K562 (cell line): ENCODE data around the gene ADAM8. TPM values are rescaled to one million over a fixed set of nuclear protein-coding genes. Genes with fewer than 3 reads are reported as not detected.
A peak's percentile ranks its signal among the peaks of the same experiment; 100 is the strongest.

Source experiments
- DDX20 ChIP-seq: fragments of 450-650 bp; IDR thresholded peaks from 2 replicates; pipeline ENCODE4 v1.6.1; 2016; ENCODE audit warnings: missing genetic modification characterization, low read depth, mild to moderate bottlenecking, missing compliant biosample characterization, moderate library complexity
- GTF2F1 ChIP-seq: IDR thresholded peaks from 2 replicates; pipeline ENCODE4 v1.6.1; 2011; ENCODE audit warnings: low read depth, low read length, improper control_type of control experiment
- HMBOX1 ChIP-seq: sonication (generic); IDR thresholded peaks from 2 replicates; pipeline ENCODE4 v1.6.1; 2016
- HNRNPL ChIP-seq: fragments of 200-400 bp; formaldehyde crosslinking; IDR thresholded peaks from 2 replicates; pipeline ENCODE4 v1.6.1; 2017; ENCODE audit warnings: low read depth, mild to moderate bottlenecking, low read length
- IRF2 ChIP-seq: sonication (generic); formaldehyde crosslinking; IDR thresholded peaks from 2 replicates; pipeline ENCODE4 v1.8.1; 2022; ENCODE audit warnings: mild to moderate bottlenecking, missing genetic modification reagents
- JUNB ChIP-seq: fragments of 450-650 bp; formaldehyde crosslinking; conservative IDR thresholded peaks from 2 replicates; pipeline ENCODE4 v1.4.0; 2020; ENCODE audit warnings: mild to moderate bottlenecking
- MXI1 ChIP-seq: IDR thresholded peaks from 2 replicates; pipeline ENCODE4 v1.6.1; 2011; ENCODE audit warnings: low read depth, mild to moderate bottlenecking, improper control_type of control experiment, low read length
- NR1H2 ChIP-seq: sonication (generic); formaldehyde crosslinking; IDR thresholded peaks from 2 replicates; pipeline ENCODE4 v1.4.0; 2020; ENCODE audit warnings: mild to moderate bottlenecking, missing genetic modification reagents
- SMAD3 ChIP-seq: fragments of 450-650 bp; formaldehyde crosslinking; conservative IDR thresholded peaks from 2 replicates; pipeline ENCODE4 v1.4.0; 2020; ENCODE audit warnings: mild to moderate bottlenecking
- XRCC5 ChIP-seq: fragments of 200-400 bp; formaldehyde crosslinking; IDR thresholded peaks from 2 replicates; pipeline ENCODE4 v1.6.1; 2017; ENCODE audit warnings: low read depth, mild to moderate bottlenecking, low read length
- ZBTB34 ChIP-seq: fragments of 250-450 bp; sonication (Bioruptor Pico); IDR thresholded peaks from 2 replicates; pipeline ENCODE4 v1.8.0; 2021; ENCODE audit warnings: mild to moderate bottlenecking, moderate library complexity
- ZKSCAN3 ChIP-seq: fragments of 250-450 bp; sonication (Bioruptor Pico); IDR thresholded peaks from 2 replicates; pipeline ENCODE4 v1.4.0; 2020
- ZNF175 ChIP-seq: fragments of 200-800 bp; sonication (Bioruptor generic); IDR thresholded peaks from 2 replicates; pipeline ENCODE4 v1.6.1; 2016; ENCODE audit warnings: low read depth, mild to moderate bottlenecking, missing genetic modification characterization, missing compliant biosample characterization
- ZNF224 ChIP-seq: sonication (generic); formaldehyde crosslinking; IDR thresholded peaks from 2 replicates; pipeline ENCODE4 v1.8.0; 2022; ENCODE audit warnings: mild to moderate bottlenecking, missing genetic modification reagents
- ZNF232 ChIP-seq: sonication (generic); formaldehyde crosslinking; IDR thresholded peaks from 2 replicates; pipeline ENCODE4 v1.8.0; 2022; ENCODE audit warnings: mild to moderate bottlenecking, missing genetic modification reagents
- ZNF76 ChIP-seq: fragments of 250-450 bp; sonication (Bioruptor Pico); IDR thresholded peaks from 2 replicates; pipeline ENCODE4 v1.4.0; 2020; ENCODE audit warnings: mild to moderate bottlenecking, moderate library complexity, borderline replicate concordance
- polyA plus RNA-seq, 8 experiments: library from polyadenylated mRNA; depleted of rRNA in 4 of 8; stranded (reverse) in 5 of 8; unstranded in 3 of 8; fragments of >200 nt; fragmentation: Nextera tagmentation in 2 of 8; fragmentation: Illumina TruSeq in 1 of 8; extraction: Ambion mirVana in 2 of 8; extraction: Trizol in 1 of 8; gene quantifications; 2 replicates each; pipeline versions ENCODE4 v1.2.1 to v1.2.3, GENCODE V29; 2011 to 2014; ENCODE audit warnings: inconsistent platforms in 1 of 8, missing spikeins in 1 of 8
- total RNA-seq, 7 experiments: library from RNA; depleted of rRNA in 6 of 7; stranded (reverse); fragments of >200 nt in 6 of 7; fragmentation: Illumina TruSeq in 2 of 7; extraction: Trizol in 2 of 7; gene quantifications; 2 replicates each; pipeline versions ENCODE4 v1.2.1 to v1.2.3, GENCODE V29; 2011 to 2021; ENCODE audit warnings: low replicate concordance in 1 of 7
- TF ChIP-seq, protein P1 (sequence below): sonication (generic); formaldehyde crosslinking; IDR thresholded peaks from 2 replicates; pipeline ENCODE4 v1.5.0; 2020; ENCODE audit warnings: missing genetic modification reagents
- TF ChIP-seq, protein P2 (sequence below): fragments of 200-800 bp; sonication (Bioruptor generic); IDR thresholded peaks from 2 replicates; pipeline ENCODE4 v1.6.1; 2017; ENCODE audit warnings: missing genetic modification characterization, missing compliant biosample characterization
- TF ChIP-seq, protein P3 (sequence below): fragments of 250-450 bp; sonication (Bioruptor Pico); IDR thresholded peaks from 2 replicates; pipeline ENCODE4 v1.8.0; 2022; ENCODE audit warnings: moderate library complexity, mild to moderate bottlenecking, inconsistent platforms
- TF ChIP-seq, protein P4 (sequence below): sonication (generic); formaldehyde crosslinking; IDR thresholded peaks from 2 replicates; pipeline ENCODE4 v1.9.0; 2022; ENCODE audit warnings: mild to moderate bottlenecking, missing genetic modification reagents

Gene ADAM8
- total and polyA plus RNA-seq, 9 of the 15 experiments (the other 6 are each of a cell fraction or from before 2014, with no cell fraction given) = 0.07 to 7.0 (median 1.1) TPM

DNA sequence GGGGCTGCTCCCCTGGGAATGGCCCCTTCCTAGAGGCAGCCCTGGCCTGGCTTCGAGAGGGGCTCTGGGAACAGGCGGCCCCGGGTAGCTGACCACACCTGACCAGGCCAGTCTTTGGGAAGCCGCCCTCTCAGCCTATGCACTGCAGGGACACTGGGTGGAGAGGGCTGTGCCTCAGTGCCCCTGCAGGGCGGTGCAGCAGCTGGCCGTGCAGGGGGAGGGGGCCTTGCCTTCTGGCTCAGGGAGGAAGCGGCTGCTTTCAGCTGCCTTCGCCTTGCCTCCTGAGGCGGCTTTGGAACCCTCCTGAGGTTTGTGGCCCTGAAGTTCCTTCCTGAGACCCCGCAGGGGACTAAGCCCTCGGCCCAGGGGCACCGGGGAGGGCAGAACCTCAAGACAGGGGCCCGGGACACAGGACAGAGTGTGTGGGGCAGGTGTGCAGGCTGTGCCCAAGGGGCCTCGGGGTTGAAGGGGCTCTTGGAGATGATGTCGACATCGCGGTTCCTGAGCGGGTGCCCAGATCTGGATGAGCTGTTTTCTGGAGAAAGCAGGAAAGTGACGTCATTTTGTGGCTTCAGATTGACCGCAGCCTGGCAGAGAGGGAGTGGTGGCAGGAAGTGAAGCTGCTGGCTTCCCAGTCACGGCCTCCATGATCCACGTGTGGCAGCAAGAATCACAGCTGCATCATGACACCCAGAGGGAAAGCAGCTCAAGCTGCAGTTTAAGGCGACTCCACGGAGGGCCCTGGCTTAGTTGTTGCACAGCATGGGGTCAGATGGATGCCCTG is 17.7 kb downstream of the ADAM8 start (continued):
- TF ChIP-seq HNRNPL (no peak), ZNF224 (CRISPR knock-in tag) (no peak), IRF2 (CRISPR knock-in tag) (no peak), MXI1 (no peak), NR1H2 (CRISPR knock-in tag) (no peak), XRCC5 (no peak), GTF2F1 (no peak), ZKSCAN3 (CRISPR knock-in tag) (no peak), ZNF76 (CRISPR knock-in tag) (no peak), HMBOX1 (no peak), DDX20 (tag) (no peak), JUNB (CRISPR knock-in tag) (peak; percentile 77), SMAD3 (CRISPR knock-in tag) (no peak), ZNF175 (peak; percentile 69; the same call in 1 of the 2 replicates), ZNF232 (CRISPR knock-in tag) (no peak), ZBTB34 (no peak)
- TF ChIP-seq, protein P1, sequence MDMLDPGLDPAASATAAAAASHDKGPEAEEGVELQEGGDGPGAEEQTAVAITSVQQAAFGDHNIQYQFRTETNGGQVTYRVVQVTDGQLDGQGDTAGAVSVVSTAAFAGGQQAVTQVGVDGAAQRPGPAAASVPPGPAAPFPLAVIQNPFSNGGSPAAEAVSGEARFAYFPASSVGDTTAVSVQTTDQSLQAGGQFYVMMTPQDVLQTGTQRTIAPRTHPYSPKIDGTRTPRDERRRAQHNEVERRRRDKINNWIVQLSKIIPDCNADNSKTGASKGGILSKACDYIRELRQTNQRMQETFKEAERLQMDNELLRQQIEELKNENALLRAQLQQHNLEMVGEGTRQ (CRISPR knock-in tag) = no peak
- TF ChIP-seq, protein P2, sequence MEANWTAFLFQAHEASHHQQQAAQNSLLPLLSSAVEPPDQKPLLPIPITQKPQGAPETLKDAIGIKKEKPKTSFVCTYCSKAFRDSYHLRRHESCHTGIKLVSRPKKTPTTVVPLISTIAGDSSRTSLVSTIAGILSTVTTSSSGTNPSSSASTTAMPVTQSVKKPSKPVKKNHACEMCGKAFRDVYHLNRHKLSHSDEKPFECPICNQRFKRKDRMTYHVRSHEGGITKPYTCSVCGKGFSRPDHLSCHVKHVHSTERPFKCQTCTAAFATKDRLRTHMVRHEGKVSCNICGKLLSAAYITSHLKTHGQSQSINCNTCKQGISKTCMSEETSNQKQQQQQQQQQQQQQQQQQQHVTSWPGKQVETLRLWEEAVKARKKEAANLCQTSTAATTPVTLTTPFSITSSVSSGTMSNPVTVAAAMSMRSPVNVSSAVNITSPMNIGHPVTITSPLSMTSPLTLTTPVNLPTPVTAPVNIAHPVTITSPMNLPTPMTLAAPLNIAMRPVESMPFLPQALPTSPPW = peak; percentile 25; the same call in 1 of the 2 replicates
- TF ChIP-seq, protein P3, sequence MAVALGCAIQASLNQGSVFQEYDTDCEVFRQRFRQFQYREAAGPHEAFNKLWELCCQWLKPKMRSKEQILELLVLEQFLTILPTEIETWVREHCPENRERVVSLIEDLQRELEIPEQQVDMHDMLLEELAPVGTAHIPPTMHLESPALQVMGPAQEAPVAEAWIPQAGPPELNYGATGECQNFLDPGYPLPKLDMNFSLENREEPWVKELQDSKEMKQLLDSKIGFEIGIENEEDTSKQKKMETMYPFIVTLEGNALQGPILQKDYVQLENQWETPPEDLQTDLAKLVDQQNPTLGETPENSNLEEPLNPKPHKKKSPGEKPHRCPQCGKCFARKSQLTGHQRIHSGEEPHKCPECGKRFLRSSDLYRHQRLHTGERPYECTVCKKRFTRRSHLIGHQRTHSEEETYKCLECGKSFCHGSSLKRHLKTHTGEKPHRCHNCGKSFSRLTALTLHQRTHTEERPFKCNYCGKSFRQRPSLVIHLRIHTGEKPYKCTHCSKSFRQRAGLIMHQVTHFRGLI = no peak
- TF ChIP-seq, protein P4, sequence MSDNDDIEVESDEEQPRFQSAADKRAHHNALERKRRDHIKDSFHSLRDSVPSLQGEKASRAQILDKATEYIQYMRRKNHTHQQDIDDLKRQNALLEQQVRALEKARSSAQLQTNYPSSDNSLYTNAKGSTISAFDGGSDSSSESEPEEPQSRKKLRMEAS (CRISPR knock-in tag) = peak; percentile 41
